Measurements from ENCODE around the gene OBSL1. TPM values are rescaled to one million over a fixed set of nuclear protein-coding genes. Genes with fewer than 3 reads are reported as not detected.

Gene OBSL1
- total and polyA plus RNA-seq, 2 experiments from 2014 or later = 13.8 to 68.7 TPM

DNA sequence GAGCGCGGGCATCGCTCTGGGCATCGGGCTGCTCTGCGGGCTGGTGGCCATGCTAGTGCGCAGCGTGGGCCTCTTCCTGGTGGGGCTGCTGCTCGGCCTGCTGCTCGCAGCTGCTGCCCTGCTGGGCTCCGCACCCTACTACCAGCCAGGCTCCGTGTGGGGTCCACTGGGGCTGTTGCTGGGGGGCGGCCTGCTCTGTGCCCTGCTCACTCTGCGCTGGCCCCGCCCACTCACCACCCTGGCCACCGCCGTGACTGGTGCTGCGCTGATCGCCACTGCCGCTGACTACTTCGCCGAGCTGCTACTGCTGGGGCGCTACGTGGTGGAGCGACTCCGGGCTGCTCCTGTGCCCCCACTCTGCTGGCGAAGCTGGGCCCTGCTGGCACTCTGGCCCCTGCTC is 23.7 kb downstream of the OBSL1 start:
- Histone ChIP-seq H3K9ac (no peak overlapping the region), H3K79me2 (ENCODE audit: insufficient read depth) (peaks cover 1% of the 10 kb centered on the region), H3K36me3 (ENCODE audit: low read depth) (no peaks in the 10 kb centered on the region), H3F3A (ENCODE audit: insufficient read depth) (peaks cover 2% of the 10 kb centered on the region; the same call in 1 of the 2 replicates), H3K9me3 (ENCODE audit: low read depth) (no peaks in the 10 kb centered on the region), H3K27me3 (replicated peaks; ENCODE audit: insufficient read depth) (no peaks in the 10 kb centered on the region), H2AFZ (no peak overlapping the region), H4K20me1 (ENCODE audit: insufficient read depth) (no peaks in the 10 kb centered on the region), H3K27ac (no peak overlapping the region), H3K4me1 (ENCODE audit: insufficient read depth) (no peaks in the 10 kb centered on the region), H3K4me2 (ENCODE audit: unreplicated experiment) (no peak overlapping the region), H3K4me3 (no peak overlapping the region), H3K9me2 (ENCODE audit: insufficient read depth) (no peaks in the 10 kb centered on the region)
- WGBS, 2 experiments (ENCODE audit: low coverage in 1 of 2, low lambda C conversion rate in 2 of 2, missing lambda C conversion rate in 2 of 2) = 94 to 95% methylated on average over 13 to 26 of the region's 26 CpGs
- DNase-seq = no peak
- TF ChIP-seq EZH2phosphoT487 (IDR thresholded peaks at IDR 0.05; ENCODE audit: insufficient read depth, low read depth) = no peak
- TF ChIP-seq EZH2 (IDR thresholded peaks at IDR 0.05; ENCODE audit: insufficient read depth, poor library complexity, severe bottlenecking) = no peak
- in situ Hi-C loops (cut with MboI) = no loop called here

DNA sequence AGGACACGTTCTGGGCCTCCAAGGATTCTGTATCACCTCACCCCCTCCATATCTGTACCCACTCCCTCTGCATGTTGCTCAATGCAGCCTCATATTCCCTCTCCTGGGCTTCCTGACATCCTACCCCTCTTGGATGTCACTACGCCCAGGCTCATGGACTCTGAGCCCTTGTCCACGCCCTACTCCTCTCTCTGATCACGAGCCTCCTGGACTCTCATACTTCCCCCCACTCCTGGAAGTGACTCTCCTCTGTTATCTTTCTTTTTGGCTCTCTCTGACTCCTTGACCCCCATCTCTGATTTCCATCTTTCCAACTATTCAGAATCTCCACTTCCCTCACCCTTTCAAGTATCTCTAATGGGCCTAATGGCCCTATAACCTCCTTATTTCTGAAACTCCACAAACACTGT is 25.4 kb downstream of the OBSL1 start:
- no peak overlapping the region for H2AFZ ChIP-seq
- WGBS, 2 experiments (ENCODE audit: low coverage in 1 of 2, low lambda C conversion rate in 2 of 2, missing lambda C conversion rate in 2 of 2) = 49 to 54% methylated on average over 3 to 4 of the region's 4 CpGs

GRCh38 chr2:219545295-219545942 is 25.9 kb downstream of the OBSL1 start:
- 68 to 70% methylated on average over 3 of the region's 3 CpGs for WGBS, 2 experiments (ENCODE audit: low coverage in 1 of 2, low lambda C conversion rate in 2 of 2, missing lambda C conversion rate in 2 of 2)
- no peaks in the 10 kb centered on the region for H4K20me1 ChIP-seq (ENCODE audit: insufficient read depth)

More for the DNA sequence above, 25.4 kb downstream of the OBSL1 start:
- no peak overlapping the region for H3K9ac ChIP-seq
- no peaks in the 10 kb centered on the region for H3K9me3 ChIP-seq (ENCODE audit: low read depth)
- no peak for DNase-seq
- TF ChIP-seq EZH2 (IDR thresholded peaks at IDR 0.05; ENCODE audit: insufficient read depth, poor library complexity, severe bottlenecking) (no peak), EZH2phosphoT487 (IDR thresholded peaks at IDR 0.05; ENCODE audit: insufficient read depth, low read depth) (no peak)
- no peak overlapping the region for H3K4me2 ChIP-seq (ENCODE audit: unreplicated experiment)
- no peaks in the 10 kb centered on the region for H3K9me2 ChIP-seq (ENCODE audit: insufficient read depth)
- no peaks in the 10 kb centered on the region for H4K20me1 ChIP-seq (ENCODE audit: insufficient read depth)
- peaks cover 9% of the 10 kb centered on the region for H3F3A ChIP-seq (ENCODE audit: insufficient read depth)
- H3K4me1 ChIP-seq (ENCODE audit: insufficient read depth) = no peaks in the 10 kb centered on the region
- H3K79me2 ChIP-seq (ENCODE audit: insufficient read depth) = peaks cover 18% of the 10 kb centered on the region
- peaks cover 6% of the 10 kb centered on the region; the same call in 1 of the 2 replicates for H3K36me3 ChIP-seq (ENCODE audit: low read depth)
- H3K27ac ChIP-seq = no peak overlapping the region
- H3K27me3 ChIP-seq (replicated peaks; ENCODE audit: insufficient read depth) = no peaks in the 10 kb centered on the region
- in situ Hi-C loops (cut with MboI) = no loop called here
- H3K4me3 ChIP-seq = no peak overlapping the region

GRCh38 chr2:219544567-219544966 is 26.8 kb downstream of the OBSL1 start:
- H3K9me3 ChIP-seq (ENCODE audit: low read depth) = no peaks in the 10 kb centered on the region
- H4K20me1 ChIP-seq (ENCODE audit: insufficient read depth) = no peaks in the 10 kb centered on the region
- H3K27ac ChIP-seq = no peak overlapping the region
- no peak overlapping the region for H3K9ac ChIP-seq
- in situ Hi-C loops (cut with MboI) = no loop called here
- peaks cover 11% of the 10 kb centered on the region; the same call in 1 of the 2 replicates for H3K36me3 ChIP-seq (ENCODE audit: low read depth)
- H3K4me1 ChIP-seq (ENCODE audit: insufficient read depth) = no peaks in the 10 kb centered on the region
- peaks cover 9% of the 10 kb centered on the region for H3F3A ChIP-seq (ENCODE audit: insufficient read depth)
- H2AFZ ChIP-seq = no peak overlapping the region
- no peak for DNase-seq
- H3K79me2 ChIP-seq (ENCODE audit: insufficient read depth) = peaks cover 30% of the 10 kb centered on the region
- no peaks in the 10 kb centered on the region for H3K27me3 ChIP-seq (replicated peaks; ENCODE audit: insufficient read depth)
- peak overlapping the region; percentile 80 for H3K4me3 ChIP-seq
- no peaks in the 10 kb centered on the region for H3K9me2 ChIP-seq (ENCODE audit: insufficient read depth)
- TF ChIP-seq EZH2 (IDR thresholded peaks at IDR 0.05; ENCODE audit: insufficient read depth, poor library complexity, severe bottlenecking) (no peak), EZH2phosphoT487 (IDR thresholded peaks at IDR 0.05; ENCODE audit: insufficient read depth, low read depth) (no peak)
- 43 to 44% methylated on average over 9 of the region's 9 CpGs for WGBS, 2 experiments (ENCODE audit: low coverage in 1 of 2, low lambda C conversion rate in 2 of 2, missing lambda C conversion rate in 2 of 2)
- peak overlapping the region; percentile 85 for H3K4me2 ChIP-seq (ENCODE audit: unreplicated experiment)

More at GRCh38 chr2:219545295-219545942, 25.9 kb downstream of the OBSL1 start:
- Histone ChIP-seq H3K9me2 (ENCODE audit: insufficient read depth) (no peaks in the 10 kb centered on the region), H2AFZ (no peak overlapping the region), H3K36me3 (ENCODE audit: low read depth) (peaks cover 11% of the 10 kb centered on the region; the same call in 1 of the 2 replicates), H3K27me3 (replicated peaks; ENCODE audit: insufficient read depth) (no peaks in the 10 kb centered on the region), H3F3A (ENCODE audit: insufficient read depth) (peaks cover 9% of the 10 kb centered on the region), H3K79me2 (ENCODE audit: insufficient read depth) (peaks cover 23% of the 10 kb centered on the region), H3K27ac (no peak overlapping the region), H3K9ac (no peak overlapping the region), H3K4me1 (ENCODE audit: insufficient read depth) (no peaks in the 10 kb centered on the region), H3K4me2 (ENCODE audit: unreplicated experiment) (no peak overlapping the region), H3K4me3 (no peak overlapping the region), H3K9me3 (ENCODE audit: low read depth) (no peaks in the 10 kb centered on the region)
- in situ Hi-C loops (cut with MboI) = no loop called here
- TF ChIP-seq EZH2phosphoT487 (IDR thresholded peaks at IDR 0.05; ENCODE audit: insufficient read depth, low read depth) (no peak), EZH2 (IDR thresholded peaks at IDR 0.05; ENCODE audit: insufficient read depth, poor library complexity, severe bottlenecking) (no peak)
- no peak for DNase-seq

Measured in GM23248 (cell line).